ENCODE measurements around the gene ARID1B. TPM values are rescaled to one million over a fixed set of nuclear protein-coding genes. Genes with fewer than 3 reads are reported as not detected.

Gene ARID1B
- total and polyA plus RNA-seq, 2 of the 13 experiments (the other 11 are each of a cell fraction or from before 2014, with no cell fraction given): 20.1 to 32.6 TPM

DNA sequence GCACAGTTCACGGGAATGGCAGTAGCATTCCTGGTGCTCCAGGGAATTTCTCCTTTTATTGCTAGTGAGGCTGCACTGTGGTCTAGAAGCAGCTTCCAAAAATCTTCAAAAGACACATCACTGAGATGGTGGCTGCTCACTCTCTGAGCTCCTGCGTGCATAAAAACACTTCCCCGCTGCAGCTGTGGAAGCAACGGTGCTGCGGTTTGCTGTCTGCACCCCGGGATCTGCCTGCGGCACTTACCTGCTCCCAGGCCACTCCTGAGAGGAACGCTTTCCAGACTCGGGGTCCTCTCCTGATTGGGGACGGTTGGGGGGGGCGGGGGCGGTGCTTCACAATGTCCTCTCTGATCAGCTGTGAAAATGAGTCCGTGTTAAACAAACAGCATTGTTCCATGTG is 468.3 kb downstream of the ARID1B start (continued):
- TF ChIP-seq, protein P1, sequence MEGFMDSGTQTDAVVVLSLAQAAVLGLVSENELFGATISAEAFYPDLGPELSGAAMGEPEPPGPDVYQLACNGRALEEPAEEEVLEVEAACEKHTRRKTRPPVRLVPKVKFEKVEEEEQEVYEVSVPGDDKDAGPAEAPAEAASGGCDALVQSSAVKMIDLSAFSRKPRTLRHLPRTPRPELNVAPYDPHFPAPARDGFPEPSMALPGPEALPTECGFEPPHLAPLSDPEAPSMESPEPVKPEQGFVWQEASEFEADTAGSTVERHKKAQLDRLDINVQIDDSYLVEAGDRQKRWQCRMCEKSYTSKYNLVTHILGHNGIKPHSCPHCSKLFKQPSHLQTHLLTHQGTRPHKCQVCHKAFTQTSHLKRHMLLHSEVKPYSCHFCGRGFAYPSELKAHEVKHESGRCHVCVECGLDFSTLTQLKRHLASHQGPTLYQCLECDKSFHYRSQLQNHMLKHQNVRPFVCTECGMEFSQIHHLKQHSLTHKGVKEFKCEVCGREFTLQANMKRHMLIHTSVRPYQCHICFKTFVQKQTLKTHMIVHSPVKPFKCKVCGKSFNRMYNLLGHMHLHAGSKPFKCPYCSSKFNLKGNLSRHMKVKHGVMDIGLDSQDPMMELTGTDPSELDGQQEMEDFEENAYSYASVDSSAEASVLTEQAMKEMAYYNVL (CRISPR knock-in tag; IDR thresholded peaks at IDR 0.05; ENCODE audit: borderline replicate concordance): no peak
- TF ChIP-seq ZNF564 (CRISPR knock-in tag; IDR thresholded peaks at IDR 0.05): no peak

- Histone ChIP-seq H4K20me1 (ENCODE audit: insufficient read depth, low read length) (no peaks in the 10 kb centered on the region), H3K9me3 (ENCODE audit: low read length) (no peaks in the 10 kb centered on the region), H3K36me3 (replicated peaks in 1 of 2; ENCODE audit: control insufficient read depth in 1 of 2, insufficient read depth in 2 of 2, low read length in 2 of 2) (no peaks in the 10 kb centered on the region), H3K79me2 (ENCODE audit: insufficient read depth, low read length) (no peaks in the 10 kb centered on the region), H3K9ac (ENCODE audit: insufficient read depth, low read depth, low read length) (no peak overlapping the region), H3K27ac (ENCODE audit: extremely low read length, insufficient read depth, low read length) (no peak overlapping the region), H3K4me3 (replicated peaks in 1 of 3; ENCODE audit: insufficient read depth in 1 of 3, low read depth in 2 of 3, low read length in 3 of 3) (no peak overlapping the region), H3K27me3 (ENCODE audit: control insufficient read depth in 1 of 2, insufficient read depth in 2 of 2, low read length in 2 of 2) (peaks cover 4 to 40% of the 10 kb centered on the region in 2 experiments; a peak in 3 of 5 replicates), H3K4me2 (ENCODE audit: low read depth, low read length) (no peak overlapping the region), H2AFZ (ENCODE audit: low read length) (no peak overlapping the region), H3K4me1 (ENCODE audit: insufficient read depth, low read length) (no peaks in the 10 kb centered on the region)
- ATAC-seq (no peak), FAIRE-seq (no peak), DNase-seq (ENCODE audit: low spot score) (no peak)
- no TSS peak for BruUV-seq (replicated peaks)
- ChIA-PET CTCF (ENCODE audit: low intra/inter-chr PET ratio, low total read pairs) (no interaction called here), POLR2A (no interaction called here)
- intact Hi-C loops (cut with micrococcal nuclease; ENCODE audit: unreplicated experiment) (no loop called here), in situ Hi-C loops (cut with HindIII; ENCODE audit: extremely low pct_ligation_motif_present, low pct_unique_long_range_greater_than_20kb) (no loop called here)
- no peak for TF ChIP-seq HOXA7 (CRISPR knock-in tag; IDR thresholded peaks at IDR 0.05)
- no peak for TF ChIP-seq TGIF2 (CRISPR knock-in tag; IDR thresholded peaks at IDR 0.05)
- no peak for TF ChIP-seq NFYB (CRISPR knock-in tag; IDR thresholded peaks at IDR 0.05)
- TF ChIP-seq ZNF646 (CRISPR knock-in tag; IDR thresholded peaks at IDR 0.05): no peak
- 76% methylated on average over 15 of the region's 21 CpGs for WGBS (ENCODE audit: low lambda C conversion rate)
These were observed 469.0 kb downstream of the ARID1B start for GRCh38 chr6:157246048-157246630.
